Hepatocyte (in vitro differentiated cells): ENCODE data around the gene NCAPD3. TPM values are rescaled to one million over a fixed set of nuclear protein-coding genes. Genes with fewer than 3 reads are reported as not detected.
A peak's percentile ranks its signal among the peaks of the same experiment; 100 is the strongest.

Experiments used
- DNase-seq: peaks from one replicate; pipeline ENCODE4 v3.0.0-alpha.2; 2016; ENCODE audit warnings: low spot score
- H2AFZ ChIP-seq: fragments of 200-600 bp; sonication (generic); 2 replicates; pipeline ENCODE4 v1.6.0; 2016; ENCODE audit warnings: antibody characterized with exemption, mild to moderate bottlenecking
- H3K27ac ChIP-seq: fragments of 200-600 bp; sonication (generic); 2 replicates; pipeline ENCODE4 v1.5.1; 2016; ENCODE audit warnings: mild to moderate bottlenecking
- H3K27me3 ChIP-seq: fragments of 200-600 bp; sonication (generic); 2 replicates; pipeline ENCODE4 v1.6.1; 2016
- H3K36me3 ChIP-seq: fragments of 200-600 bp; sonication (generic); replicated peaks from 2 replicates; pipeline ENCODE4 v1.5.1; 2016; ENCODE audit warnings: low read depth; ENCODE audit not compliant: insufficient read depth
- H3K4me1 ChIP-seq: fragments of 200-600 bp; sonication (generic); 2 replicates; pipeline ENCODE4 v1.5.1; 2016; ENCODE audit warnings: mild to moderate bottlenecking, moderate library complexity; ENCODE audit not compliant: insufficient read depth
- H3K4me2 ChIP-seq: fragments of 200-600 bp; sonication (generic); 2 replicates; pipeline ENCODE4 v1.6.0; 2016
- H3K4me3 ChIP-seq: fragments of 200-600 bp; sonication (generic); 2 replicates; pipeline ENCODE4 v1.5.1; 2016; ENCODE audit warnings: mild to moderate bottlenecking
- H3K79me2 ChIP-seq: fragments of 200-600 bp; sonication (generic); 2 replicates; pipeline ENCODE4 v1.6.0; 2017; ENCODE audit warnings: mild to moderate bottlenecking
- H3K9me2 ChIP-seq: fragments of 200-600 bp; sonication (generic); replicated peaks from 2 replicates; pipeline ENCODE4 v1.6.0; 2017; ENCODE audit warnings: mild to moderate bottlenecking; ENCODE audit not compliant: insufficient read depth
- H3K9me3 ChIP-seq: fragments of 200-600 bp; sonication (generic); 2 replicates; pipeline ENCODE4 v1.5.1; 2016; ENCODE audit warnings: low read depth, mild to moderate bottlenecking
- H4K20me1 ChIP-seq: fragments of 200-600 bp; sonication (generic); 2 replicates; pipeline ENCODE4 v1.6.0; 2016; ENCODE audit warnings: mild to moderate bottlenecking; ENCODE audit not compliant: insufficient read depth, poor library complexity, severe bottlenecking
- CTCF ChIP-seq: fragments of 200-600 bp; sonication (generic); IDR thresholded peaks from 2 replicates; pipeline ENCODE4 v1.5.1; 2016; ENCODE audit warnings: antibody characterized with exemption, mild to moderate bottlenecking; ENCODE audit not compliant: poor library complexity
- EZH2 ChIP-seq: fragments of 200-600 bp; sonication (generic); IDR thresholded peaks from 2 replicates; pipeline ENCODE4 v1.6.1; 2016; ENCODE audit warnings: antibody characterized with exemption, mild to moderate bottlenecking, borderline replicate concordance
- EZH2phosphoT487 ChIP-seq: fragments of 200-600 bp; sonication (generic); IDR thresholded peaks from one replicate; pipeline ENCODE4 v1.6.1; 2018; ENCODE audit warnings: antibody characterized with exemption, mild to moderate bottlenecking, low read depth, moderate library complexity; ENCODE audit not compliant: unreplicated experiment, severe bottlenecking
- WGBS: methylation state at CpG from one replicate; pipeline ENCODE4 v1.1.6; 2016; ENCODE audit warnings: low lambda C conversion rate; ENCODE audit errors: missing lambda C conversion rate; 5-methylcytosine and 5-hydroxymethylcytosine counted together
- polyA plus RNA-seq: library from polyadenylated mRNA; unstranded; fragments of >200 nt; fragmentation: Nextera tagmentation; extraction: Ambion mirVana; gene quantifications from 2 replicates; pipeline ENCODE4 v1.2.1, GENCODE V29; 2016
- total RNA-seq: library from RNA; depleted of rRNA; stranded (reverse); fragments of >200 nt; gene quantifications from 2 replicates; pipeline ENCODE4 v1.2.3, GENCODE V29; 2014

NCAPD3 gene
- total and polyA plus RNA-seq, 2 experiments from 2014 or later: 8.8 to 9.5 TPM

DNA sequence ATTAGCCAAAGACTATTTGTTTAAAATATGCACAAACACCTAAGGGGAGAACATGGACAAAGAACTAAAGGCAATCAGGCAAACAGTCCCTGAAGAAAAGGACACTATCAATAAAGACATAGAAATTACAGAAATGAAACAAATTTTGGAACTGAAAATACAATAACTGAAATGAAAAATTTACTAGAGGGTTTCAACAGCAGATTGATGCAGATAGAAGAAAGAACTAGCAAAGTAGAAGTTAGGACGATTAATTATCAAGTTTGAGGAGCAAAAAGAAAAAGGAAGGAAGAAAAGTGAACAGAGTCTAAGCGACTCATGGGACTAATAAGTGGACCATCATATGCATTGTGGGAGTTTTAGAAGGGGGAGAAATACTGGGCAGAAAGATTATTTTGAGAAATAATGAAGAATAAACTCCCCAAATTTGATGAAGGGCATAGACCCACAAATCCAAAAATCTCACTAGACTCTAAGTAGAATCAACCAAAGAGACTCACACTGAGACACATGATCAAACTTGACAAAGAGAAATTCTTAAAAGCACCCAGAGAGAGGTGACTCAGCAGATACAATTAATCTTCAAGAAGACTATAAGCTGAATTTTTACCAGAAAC is 92.0 kb downstream of the NCAPD3 start:
- no peak for TF ChIP-seq CTCF
- no peak for TF ChIP-seq EZH2phosphoT487
- no peak for TF ChIP-seq EZH2
- no peak for DNase-seq
- H3K4me3 ChIP-seq: no peak overlapping the region
- H3K9me3 ChIP-seq: peaks cover 4% of the 10 kb centered on the region
- H3K36me3 ChIP-seq: no peaks in the 10 kb centered on the region
- no peak overlapping the region for H3K4me2 ChIP-seq
- H3K27ac ChIP-seq: no peak overlapping the region
- H2AFZ ChIP-seq: no peak overlapping the region
- no peaks in the 10 kb centered on the region for H3K79me2 ChIP-seq
- H3K4me1 ChIP-seq: no peaks in the 10 kb centered on the region
- peaks cover under 1% of the 10 kb centered on the region for H3K27me3 ChIP-seq
- no peaks in the 10 kb centered on the region for H3K9me2 ChIP-seq
- no peaks in the 10 kb centered on the region for H4K20me1 ChIP-seq
- 97% methylated on average over 2 of the region's 2 CpGs for WGBS

GRCh38 chr11:134126217-134126822 is 97.4 kb downstream of the NCAPD3 start:
- peak; percentile 26 for DNase-seq
- no peak overlapping the region for H2AFZ ChIP-seq
- peaks cover 37% of the 10 kb centered on the region for H3K27me3 ChIP-seq
- H3K79me2 ChIP-seq: no peaks in the 10 kb centered on the region
- no peak overlapping the region for H3K27ac ChIP-seq
- no peaks in the 10 kb centered on the region for H3K36me3 ChIP-seq
- peaks cover 11% of the 10 kb centered on the region for H3K4me1 ChIP-seq
- H3K9me2 ChIP-seq: no peaks in the 10 kb centered on the region
- H3K4me3 ChIP-seq: no peak overlapping the region
- TF ChIP-seq EZH2: no peak
- no peak for TF ChIP-seq CTCF
- no peak for TF ChIP-seq EZH2phosphoT487
- WGBS: 90% methylated on average over 1 of the region's 1 CpG
- peaks cover 4% of the 10 kb centered on the region for H4K20me1 ChIP-seq
- H3K9me3 ChIP-seq: no peaks in the 10 kb centered on the region
- no peak overlapping the region for H3K4me2 ChIP-seq

GRCh38 chr11:134125507-134125906 is 98.3 kb downstream of the NCAPD3 start:
- Histone ChIP-seq H2AFZ (no peak overlapping the region), H3K27ac (no peak overlapping the region), H3K79me2 (no peaks in the 10 kb centered on the region)

More at GRCh38 chr11:134125507-134125906, 98.3 kb downstream of the NCAPD3 start:
- H3K4me1 ChIP-seq: peaks cover 12% of the 10 kb centered on the region
- H3K9me3 ChIP-seq: no peaks in the 10 kb centered on the region
- 84% methylated on average over 9 of the region's 9 CpGs for WGBS
- no peaks in the 10 kb centered on the region for H3K36me3 ChIP-seq
- DNase-seq: no peak
- peaks cover 37% of the 10 kb centered on the region for H3K27me3 ChIP-seq
- H3K9me2 ChIP-seq: no peaks in the 10 kb centered on the region
- no peak for TF ChIP-seq EZH2
- TF ChIP-seq EZH2phosphoT487: no peak
- no peak for TF ChIP-seq CTCF
- H3K4me2 ChIP-seq: peak overlapping the region; percentile 93
- H3K4me3 ChIP-seq: no peak overlapping the region
- peaks cover 4% of the 10 kb centered on the region for H4K20me1 ChIP-seq
